Activated CD4-positive, alpha-beta T cell treated with anti-CD3 and anti-CD28 coated beads for 36 hours (primary cell): ENCODE results near the gene RAB4A. TPM values are rescaled to one million over a fixed set of nuclear protein-coding genes. Genes with fewer than 3 reads are reported as not detected.

Source experiments
- ATAC-seq: fragments of 200-7000 bp; cut with Tn5 transposase; one replicate; pipeline ENCODE4 v1.10.0; 2021; ENCODE audit warnings: mild to moderate bottlenecking, moderate library complexity
- CTCF ChIA-PET: fragments of 350-600 bp; sonication (Branson Sonifier 250); formaldehyde crosslinking; loops from one replicate; lab custom pipeline; 2021; ENCODE audit warnings: antibody characterized with exemption; lab: Charles Lee
- POLR2A ChIA-PET: fragments of 350-600 bp; sonication (Branson Sonifier 250); formaldehyde crosslinking; loops from one replicate; lab custom pipeline; 2021; ENCODE audit warnings: antibody characterized with exemption, inconsistent platforms; lab: Charles Lee
- DNase-seq: peaks from one replicate; pipeline ENCODE4 v3.0.0-alpha.2; 2020
- H3K27ac Mint-ChIP-seq: one replicate; pipeline ENCODE4 v1.8.0; 2021; ENCODE audit warnings: mixed read lengths
- H3K27me3 Mint-ChIP-seq: one replicate; pipeline ENCODE4 v1.8.0; 2021; ENCODE audit warnings: mixed read lengths
- H3K36me3 Mint-ChIP-seq: one replicate; pipeline ENCODE4 v1.8.0; 2021; ENCODE audit warnings: low read depth, mixed read lengths
- H3K4me1 Mint-ChIP-seq: one replicate; pipeline ENCODE4 v1.8.0; 2021; ENCODE audit warnings: mixed read lengths
- H3K4me3 Mint-ChIP-seq: one replicate; pipeline ENCODE4 v1.8.0; 2021; ENCODE audit warnings: mild to moderate bottlenecking, moderate library complexity, mixed read lengths
- H3K9me3 Mint-ChIP-seq: one replicate; pipeline ENCODE4 v1.8.0; 2021; ENCODE audit warnings: low read depth, mixed read lengths
- intact Hi-C, 2 experiments: fragments of 100-400 bp; cut with DNase I in 1 of 2; cut with micrococcal nuclease in 1 of 2; formaldehyde crosslinking; loops; one replicate each; pipeline versions ENCODE4 v1.14.2 to v1.15.1; 2022 to 2024; cut with DNase I, micrococcal nuclease
- total RNA-seq, 2 experiments: library from RNA; stranded (reverse); gene quantifications; one replicate each; pipeline ENCODE4 v1.2.3, GENCODE V29; 2021

The RAB4A gene
- total RNA-seq, 2 experiments from 2014 or later = 22.1 to 24.0 TPM

DNA sequence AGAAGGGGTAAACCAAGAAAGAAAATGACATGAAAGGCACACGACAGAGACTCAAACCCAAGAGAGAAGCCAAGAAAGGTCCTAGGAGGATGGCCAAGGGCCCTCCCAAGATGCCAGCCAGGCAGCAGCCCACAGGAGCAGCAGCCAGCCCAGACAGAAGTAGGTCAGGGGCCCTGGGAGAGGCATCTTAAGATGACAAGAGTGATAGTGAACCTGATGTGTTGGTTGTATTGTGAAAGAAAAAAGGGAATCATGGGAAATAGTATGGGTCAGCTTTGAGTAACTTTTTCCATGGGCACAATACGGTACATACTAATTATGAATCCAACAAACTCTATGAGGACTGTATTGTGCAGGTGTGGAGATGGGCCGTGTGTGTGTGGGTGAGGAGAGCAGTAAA lies 68.6 kb downstream of the RAB4A start:
- H3K4me1 Mint-ChIP-seq = peaks cover 45% of the 10 kb centered on the region
- H3K27me3 Mint-ChIP-seq = peaks cover 2% of the 10 kb centered on the region
- H3K36me3 Mint-ChIP-seq = peaks cover 9% of the 10 kb centered on the region
- peak overlapping the region; percentile 88 for H3K4me3 Mint-ChIP-seq
- ATAC-seq (peak; percentile 31), DNase-seq (peak; percentile 53)
- POLR2A ChIA-PET = no interaction called here
- CTCF ChIA-PET = no interaction called here
- no peaks in the 10 kb centered on the region for H3K9me3 Mint-ChIP-seq
- peak overlapping the region; percentile 11 for H3K27ac Mint-ChIP-seq
- intact Hi-C loops = no loop called here

DNA sequence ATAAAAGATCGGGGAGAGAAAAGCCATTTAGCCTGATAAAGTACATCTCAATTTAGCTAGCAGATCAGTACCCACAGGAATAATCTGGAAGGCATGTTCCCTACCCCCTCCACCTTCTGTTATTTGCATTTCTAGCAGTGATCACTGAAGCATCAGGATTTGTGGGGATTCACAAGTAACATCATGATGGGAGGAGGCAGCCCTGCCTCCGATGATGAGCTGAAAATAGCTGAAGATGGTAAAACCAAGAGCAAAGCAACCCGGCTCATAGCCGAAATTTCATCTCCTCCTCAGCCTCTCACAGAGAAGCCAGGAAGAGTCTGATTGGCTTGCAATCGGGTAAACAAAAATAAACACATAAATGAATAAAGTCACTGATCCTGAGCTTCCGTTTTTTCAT lies 69.6 kb downstream of the RAB4A start:
- H3K27me3 Mint-ChIP-seq = peaks cover 9% of the 10 kb centered on the region
- H3K27ac Mint-ChIP-seq = peak overlapping the region; percentile 27
- H3K9me3 Mint-ChIP-seq = peaks cover 2% of the 10 kb centered on the region
- H3K36me3 Mint-ChIP-seq = peaks cover 6% of the 10 kb centered on the region
- H3K4me3 Mint-ChIP-seq = peak overlapping the region; percentile 88
- ATAC-seq (no peak), DNase-seq (no peak)
- intact Hi-C loops = loop anchor here (5.0 to 10.0 kb wide), 4 partner anchors 53 to 1637 kb away; partner anchors contain the start of genes ARV1 (in 1 of the 2), RNF187 (in 1 of the 2) and TTC13 (in 1 of the 2)
- H3K4me1 Mint-ChIP-seq = peaks cover 45% of the 10 kb centered on the region
- ChIA-PET POLR2A (no interaction called here), CTCF (interaction anchor here (0.6 to 1.0 kb wide), 4 partner anchors 9 to 1615 kb away, joined by 3 to 4 read pairs (median 3); no protein-coding TSS in a partner anchor)

DNA sequence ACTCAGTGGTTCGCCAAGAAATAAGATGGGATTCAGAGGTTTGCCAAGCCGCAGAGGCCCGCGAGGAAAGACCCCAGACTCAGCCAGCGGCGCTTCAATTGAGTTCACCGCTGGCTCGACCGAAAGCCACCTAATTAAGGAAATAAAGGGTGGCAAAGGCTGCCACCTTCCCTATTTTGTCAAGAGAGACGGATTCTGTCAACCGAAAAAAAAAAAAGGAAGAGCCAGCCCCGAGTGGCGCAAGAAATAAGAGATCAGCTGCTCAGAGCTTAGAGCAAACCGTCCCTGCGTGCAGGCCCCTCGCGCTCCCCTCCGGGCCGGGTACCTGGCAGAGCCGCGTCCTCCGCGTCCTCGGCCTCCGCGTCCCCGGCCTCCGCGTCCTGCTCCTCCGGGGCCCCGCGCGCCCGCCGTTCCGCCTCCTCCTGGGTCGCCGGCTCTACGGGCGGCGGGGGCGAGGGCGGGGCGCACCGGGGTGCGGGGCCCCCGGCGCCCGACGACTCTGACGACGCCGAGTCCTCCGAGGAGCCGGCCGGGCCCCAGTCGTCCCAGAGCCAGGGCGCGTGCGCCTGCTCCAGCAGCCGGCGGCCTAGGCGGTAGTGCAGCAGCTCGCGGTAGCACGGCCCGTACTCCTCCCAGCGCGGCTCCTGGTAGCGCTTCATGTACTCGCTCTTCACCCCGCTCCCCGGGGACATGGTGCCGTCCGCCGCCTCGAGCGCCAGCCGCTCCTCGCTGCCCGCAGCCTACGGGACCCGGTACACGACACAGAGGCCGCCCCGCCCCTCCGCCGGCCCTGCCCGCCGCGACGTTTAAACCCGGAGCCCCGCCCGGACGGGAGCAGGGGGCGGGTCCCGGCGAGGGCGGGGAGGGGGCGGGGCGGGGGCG lies 71.1 kb downstream of the RAB4A start:
- Mint-ChIP-seq H3K27ac (peak overlapping the region; percentile 77), H3K4me1 (peaks cover 45% of the 10 kb centered on the region), H3K36me3 (peaks cover 6% of the 10 kb centered on the region), H3K9me3 (peaks cover 2% of the 10 kb centered on the region), H3K4me3 (peak overlapping the region; percentile 88), H3K27me3 (peaks cover 9% of the 10 kb centered on the region)
- intact Hi-C loops = loop anchor here (1.0 to 10.0 kb wide), 13 partner anchors 55 to 1635 kb away; partner anchors contain the start of genes ABCB10 (in 2 of the 2), NUP133 (in 2 of the 2), ARV1 (in 1 of the 2) and GALNT2 (in 1 of the 2)
- ATAC-seq (peak; percentile 76), DNase-seq (peak; percentile 85)
- ChIA-PET CTCF (interaction anchor here (0.7 kb wide), 1 partner anchor 12 kb away, joined by 4 read pairs; no protein-coding TSS in a partner anchor), POLR2A (no interaction called here)

- CTCF ChIA-PET = interaction anchor here (0.7 to 0.8 kb wide), 2 partner anchors 11 to 63 kb away, joined by 3 to 4 read pairs; no protein-coding TSS in a partner anchor
- ATAC-seq (peak; percentile 34), DNase-seq (peak; percentile 73)
- Mint-ChIP-seq H3K36me3 (peaks cover 6% of the 10 kb centered on the region), H3K4me1 (peaks cover 38% of the 10 kb centered on the region), H3K9me3 (peaks cover 2% of the 10 kb centered on the region), H3K27ac (peak within 1 kb of the TSS; percentile 77), H3K27me3 (peaks cover 11% of the 10 kb centered on the region), H3K4me3 (peak within 1 kb of the TSS; percentile 88)
- intact Hi-C loops = loop anchor here (1.0 to 10.0 kb wide), 13 partner anchors 56 to 1634 kb away; partner anchors contain the start of genes ABCB10 (in 2 of the 2), NUP133 (in 2 of the 2), ARV1 (in 1 of the 2) and GALNT2 (in 1 of the 2)
- POLR2A ChIA-PET = no interaction called here
Measured at GRCh38 chr1:229342656-229343569, 72.0 kb downstream of the RAB4A start, which contains the start of gene CCSAP. TSS of gene CCSAP (minus strand) at chr1:229343047. CDS start at chr1:229342465, 582 bp downstream.

GRCh38 chr1:229344139-229344538 lies 73.2 kb downstream of the RAB4A start:
- CTCF ChIA-PET = no interaction called here
- H3K27me3 Mint-ChIP-seq = peaks cover 11% of the 10 kb centered on the region
- DNase-seq (peak; percentile 43), ATAC-seq (no peak)
- intact Hi-C loops = loop anchor here (5.0 to 10.0 kb wide), 4 partner anchors 57 to 1633 kb away; partner anchors contain the start of genes ARV1 (in 1 of the 2), RNF187 (in 1 of the 2) and TTC13 (in 1 of the 2)
- no peak overlapping the region for H3K27ac Mint-ChIP-seq
- H3K4me1 Mint-ChIP-seq = peaks cover 27% of the 10 kb centered on the region
- H3K36me3 Mint-ChIP-seq = peaks cover 6% of the 10 kb centered on the region
- H3K9me3 Mint-ChIP-seq = peaks cover 2% of the 10 kb centered on the region
- peak overlapping the region; percentile 88 for H3K4me3 Mint-ChIP-seq
- POLR2A ChIA-PET = interaction anchor here (1.4 kb wide), 1 partner anchor 97 kb away, joined by 4 read pairs; no protein-coding TSS in a partner anchor

DNA sequence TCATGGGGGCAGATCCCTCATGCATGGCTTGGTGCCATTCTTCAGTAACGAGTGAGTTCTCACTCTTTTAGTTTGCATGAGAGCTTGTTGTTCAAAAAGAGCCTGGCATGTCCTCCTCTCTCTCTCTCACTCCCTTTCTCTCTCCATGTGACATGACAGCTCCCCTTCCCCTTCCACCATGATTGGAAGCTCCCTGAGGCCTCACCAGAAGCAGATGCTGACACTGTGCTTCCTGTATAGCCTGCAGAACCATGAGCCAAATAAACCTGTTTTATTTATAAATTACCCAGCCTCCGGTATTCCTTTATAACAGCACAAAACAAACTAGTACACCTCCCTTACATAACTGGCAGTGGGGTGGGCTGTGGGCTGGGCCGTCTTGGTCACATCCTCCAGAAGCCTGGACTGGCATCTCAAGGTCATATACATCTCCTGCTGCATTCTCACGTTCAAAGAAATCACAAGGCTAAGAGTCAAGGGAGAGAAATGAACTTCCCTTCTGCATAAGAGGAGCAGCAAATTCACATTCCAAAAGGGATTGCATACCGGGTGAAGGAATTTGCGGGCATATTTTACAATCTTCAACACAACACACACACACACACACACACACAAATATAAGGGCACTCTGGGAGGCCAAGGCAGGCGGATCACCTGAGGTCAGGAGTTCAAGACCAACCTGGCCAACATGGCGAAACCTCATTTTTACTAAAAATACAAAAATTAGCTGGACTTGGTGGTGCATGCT lies 74.2 kb downstream of the RAB4A start:
- Mint-ChIP-seq H3K9me3 (peaks cover 2% of the 10 kb centered on the region), H3K36me3 (peaks cover 6% of the 10 kb centered on the region), H3K27me3 (peaks cover 11% of the 10 kb centered on the region), H3K4me1 (peaks cover 17% of the 10 kb centered on the region), H3K4me3 (no peak overlapping the region), H3K27ac (no peak overlapping the region)
- POLR2A ChIA-PET = interaction anchor here (1.4 kb wide), 1 partner anchor 96 kb away, joined by 4 read pairs; no protein-coding TSS in a partner anchor
- ATAC-seq = no peak
- intact Hi-C loops = loop anchor here (5.0 to 10.0 kb wide), 4 partner anchors 58 to 1632 kb away; partner anchors contain the start of genes ARV1 (in 1 of the 2), RNF187 (in 1 of the 2) and TTC13 (in 1 of the 2)
- no peak for DNase-seq
- CTCF ChIA-PET = interaction anchor here (0.6 kb wide), 1 partner anchor 86 kb away, joined by 3 read pairs; no protein-coding TSS in a partner anchor

- peaks cover 9% of the 10 kb centered on the region for H3K4me1 Mint-ChIP-seq
- H3K9me3 Mint-ChIP-seq = peaks cover 2% of the 10 kb centered on the region
- intact Hi-C loops = loop anchor here in 1 of 2 experiments (10.0 kb wide), 1 partner anchor 863 kb away; the partner anchor contains the start of gene RNF187
- peaks cover 14% of the 10 kb centered on the region for H3K27me3 Mint-ChIP-seq
- no peak overlapping the region for H3K4me3 Mint-ChIP-seq
- no peak for DNase-seq
- H3K36me3 Mint-ChIP-seq = no peaks in the 10 kb centered on the region
- CTCF ChIA-PET = interaction anchor here (0.6 to 1.1 kb wide), 4 partner anchors 15 to 222 kb away, joined by 3 read pairs; no protein-coding TSS in a partner anchor
- H3K27ac Mint-ChIP-seq = no peak overlapping the region
- POLR2A ChIA-PET = no interaction called here
- ATAC-seq = no peak
Measured at GRCh38 chr1:229347528-229347927, 76.6 kb downstream of the RAB4A start.

GRCh38 chr1:229349463-229350385 lies 78.8 kb downstream of the RAB4A start:
- CTCF ChIA-PET = interaction anchor here (0.9 to 1.4 kb wide), 2 partner anchors 91 to 209 kb away, joined by 3 to 5 read pairs; partner anchors contain the start of gene ABCB10
- H3K27me3 Mint-ChIP-seq = peaks cover 15% of the 10 kb centered on the region
- intact Hi-C loops = loop anchor here in 1 of 2 experiments (10.0 kb wide), 1 partner anchor 865 kb away; the partner anchor contains the start of gene RNF187
- H3K27ac Mint-ChIP-seq = no peak overlapping the region
- DNase-seq = no peak
- POLR2A ChIA-PET = no interaction called here
- peaks cover 2% of the 10 kb centered on the region for H3K9me3 Mint-ChIP-seq
- no peak overlapping the region for H3K4me3 Mint-ChIP-seq
- no peaks in the 10 kb centered on the region for H3K36me3 Mint-ChIP-seq
- H3K4me1 Mint-ChIP-seq = no peaks in the 10 kb centered on the region
- ATAC-seq = no peak

- intact Hi-C loops = no loop called here
- Mint-ChIP-seq H3K27me3 (peaks cover 14% of the 10 kb centered on the region), H3K4me1 (no peaks in the 10 kb centered on the region), H3K4me3 (no peak overlapping the region), H3K27ac (no peak overlapping the region), H3K36me3 (no peaks in the 10 kb centered on the region), H3K9me3 (peaks cover 4% of the 10 kb centered on the region)
- ATAC-seq (no peak), DNase-seq (no peak)
- ChIA-PET CTCF (no interaction called here), POLR2A (no interaction called here)
Measured at GRCh38 chr1:229352975-229353374, 82.1 kb downstream of the RAB4A start.
